HG03135 (cell line): Measurements from ENCODE around the gene ADAT1.

Experiments used
- ATAC-seq: cut with Tn5 transposase; IDR thresholded peaks from one replicate; pipeline ENCODE4 v1.9.1; 2021; ENCODE audit warnings: mild to moderate bottlenecking, moderate library complexity; ENCODE audit not compliant: unreplicated experiment

Gene ADAT1

GRCh38 chr16:75578212-75578611 lies 44.9 kb downstream of the ADAT1 start:
- no peak for ATAC-seq

DNA sequence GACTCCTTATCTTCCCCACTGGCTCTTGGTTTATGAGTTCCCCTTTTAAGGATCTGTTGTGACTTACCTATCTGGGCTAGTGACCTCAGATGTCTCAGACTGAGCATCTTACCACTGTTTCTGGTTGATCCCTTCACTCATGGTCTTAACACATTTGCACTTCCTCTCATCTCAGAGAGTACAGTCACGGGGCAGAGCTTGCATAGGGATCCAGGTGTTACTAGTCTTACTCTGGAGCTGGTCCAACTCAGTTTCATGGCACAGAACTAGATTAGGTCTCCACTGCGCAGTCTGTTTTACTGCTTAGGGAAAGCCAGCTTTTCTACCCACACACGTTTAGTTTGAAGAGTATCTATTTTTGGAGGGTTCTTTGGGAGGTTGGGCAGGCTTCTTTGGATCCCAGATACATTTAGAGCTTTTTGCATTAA lies 46.7 kb downstream of the ADAT1 start:
- no peak for ATAC-seq

- no peak for ATAC-seq
These were observed 47.1 kb downstream of the ADAT1 start for GRCh38 chr16:75575958-75576357.

GRCh38 chr16:75573955-75574354 lies 49.1 kb downstream of the ADAT1 start:
- ATAC-seq: no peak

DNA sequence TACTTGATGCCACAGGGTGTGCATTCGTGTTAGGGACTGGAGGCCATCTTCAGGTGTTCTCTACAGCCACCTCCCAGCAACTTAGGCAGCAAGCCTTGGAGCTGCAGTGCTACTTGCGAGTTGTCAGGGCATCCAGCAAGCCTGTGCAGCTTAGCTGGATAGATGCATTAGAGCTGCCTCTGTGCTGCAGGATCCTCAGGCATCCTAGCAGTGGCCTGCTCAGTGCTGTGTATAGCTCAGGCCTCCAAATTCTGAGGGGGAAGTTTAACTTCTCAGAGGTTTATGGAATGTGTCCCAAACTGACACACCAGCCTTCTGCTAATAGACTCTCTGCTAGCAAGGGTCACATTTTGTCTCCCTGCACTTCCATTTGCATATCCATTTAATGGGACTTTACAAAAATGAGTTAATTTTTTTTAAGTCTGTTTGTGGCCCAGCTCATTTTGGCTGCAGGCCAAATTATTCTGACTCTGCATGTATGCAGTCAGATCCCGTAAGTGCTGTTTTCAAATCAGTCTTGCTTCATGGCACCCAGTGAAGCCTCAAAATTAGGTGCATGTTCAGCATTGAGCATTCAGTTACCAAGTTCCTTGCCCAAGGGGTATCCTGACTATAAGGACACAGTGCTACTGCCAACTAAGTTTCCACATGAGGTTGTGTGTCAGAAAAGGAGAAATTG lies 50.1 kb downstream of the ADAT1 start:
- ATAC-seq: no peak

DNA sequence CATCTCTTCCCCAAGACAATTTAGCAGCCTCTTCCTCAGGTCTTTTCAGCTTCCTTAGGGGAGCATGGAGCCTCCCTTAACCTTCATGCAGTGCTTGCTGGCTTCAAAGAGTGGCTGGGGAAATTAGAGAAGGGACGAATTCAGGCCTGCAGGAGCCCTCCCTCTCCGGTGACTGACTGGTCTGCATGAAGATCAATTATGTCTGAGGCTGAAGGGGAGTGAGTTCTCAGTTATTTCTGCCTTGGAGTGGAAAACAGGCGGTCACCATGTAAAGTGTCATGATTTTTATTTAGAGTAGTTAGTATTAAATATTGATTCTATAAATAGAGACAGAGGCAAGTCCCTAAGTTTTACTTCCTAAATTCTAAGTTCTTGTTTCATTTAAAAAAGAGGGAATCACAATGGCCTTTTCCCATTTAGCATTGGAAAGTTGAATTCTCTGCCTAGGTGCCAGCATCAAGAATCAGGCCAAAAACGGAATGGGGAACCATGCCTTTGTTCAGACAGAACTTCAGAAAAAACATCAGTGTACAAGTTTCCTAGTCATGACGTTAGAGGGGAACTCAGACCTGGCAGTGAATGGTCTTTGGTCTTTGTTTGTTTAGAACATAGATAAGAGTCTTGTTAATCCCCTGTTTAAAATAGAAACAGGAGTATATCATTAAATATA lies 52.5 kb downstream of the ADAT1 start:
- ATAC-seq: no peak

DNA sequence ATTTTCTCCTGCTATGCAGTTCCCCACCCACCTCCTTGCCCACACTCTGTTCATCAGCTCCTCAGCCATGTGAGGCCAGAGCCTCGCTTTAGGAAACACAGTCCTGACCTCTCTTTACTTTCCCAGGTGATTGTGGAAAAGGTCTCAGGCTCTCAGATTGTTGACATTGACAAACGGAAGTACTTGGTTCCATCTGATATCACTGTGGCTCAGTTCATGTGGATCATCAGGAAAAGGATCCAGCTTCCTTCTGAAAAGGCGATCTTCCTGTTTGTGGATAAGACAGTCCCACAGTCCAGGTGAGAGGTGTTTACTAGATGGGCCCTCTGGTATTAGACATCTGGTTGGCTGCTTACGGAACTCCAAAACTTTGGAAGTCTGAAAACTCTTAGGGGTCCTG lies 55.2 kb downstream of the ADAT1 start:
- no peak for ATAC-seq

DNA sequence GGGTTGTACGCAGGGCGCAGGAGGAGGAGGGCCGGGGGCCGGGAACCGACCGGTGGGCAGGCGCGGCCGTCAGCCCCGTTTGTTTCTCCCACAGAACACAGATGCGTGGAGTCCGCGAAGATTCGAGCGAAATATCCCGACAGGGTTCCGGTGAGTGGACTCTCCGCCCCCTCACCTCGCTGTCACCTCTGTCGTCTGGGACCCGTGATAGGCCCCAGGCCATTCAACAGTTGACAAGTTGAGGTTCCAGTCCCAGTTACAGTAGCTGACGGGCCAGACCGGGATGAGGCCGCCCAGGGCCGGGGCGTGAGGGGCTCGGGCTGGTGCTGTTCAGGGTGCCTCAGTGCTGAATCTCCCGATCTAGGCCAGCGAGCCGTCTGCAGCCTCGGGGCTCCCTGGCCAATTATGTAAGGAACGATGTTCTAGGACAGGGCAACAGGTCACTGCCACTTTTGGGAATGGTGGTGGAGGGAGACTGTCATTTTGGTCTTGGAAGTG lies 56.3 kb downstream of the ADAT1 start:
- ATAC-seq: no peak

DNA sequence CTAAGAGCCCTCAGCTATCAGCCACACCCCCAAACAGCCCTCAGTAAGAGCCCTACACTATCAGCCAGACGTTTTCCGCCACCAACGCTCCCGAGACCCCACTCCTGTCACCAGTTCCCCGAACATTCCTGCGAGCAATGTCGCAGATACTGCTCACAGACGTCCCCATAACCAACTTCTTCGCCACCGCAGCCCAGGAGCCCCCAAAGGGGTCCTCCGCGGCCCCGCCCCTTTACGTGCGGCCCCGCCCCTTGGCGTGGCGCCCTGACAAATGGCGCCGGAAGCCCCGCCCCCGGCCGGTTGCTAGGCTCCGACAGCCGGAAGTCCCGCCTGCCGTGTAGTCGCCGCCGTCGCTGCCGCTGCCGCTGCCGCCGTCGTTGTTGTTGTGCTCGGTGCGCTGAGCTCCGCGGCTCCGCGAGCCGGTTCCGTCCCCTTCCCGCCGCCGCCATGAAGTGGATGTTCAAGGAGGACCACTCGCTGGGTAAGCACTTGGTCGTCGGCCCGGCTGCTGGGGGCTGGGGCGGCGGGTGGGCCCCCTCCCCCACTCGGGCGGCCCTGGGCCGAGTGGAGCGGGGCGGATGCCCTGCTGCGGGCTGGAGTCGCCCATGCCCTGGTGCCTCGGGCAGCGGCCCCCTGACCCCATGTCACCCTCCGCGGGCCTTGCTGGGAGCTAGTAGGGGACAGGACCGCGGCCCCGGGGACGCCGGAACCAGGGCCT lies 56.9 kb downstream of the ADAT1 start, which contains the start of gene GABARAPL2:
Gene GABARAPL2, plus strand, starts transcription at position 340 of the 718 bp plus-strand sequence. Its CDS starts 108 bp downstream, at position 448.
- peak; percentile 77 for ATAC-seq

DNA sequence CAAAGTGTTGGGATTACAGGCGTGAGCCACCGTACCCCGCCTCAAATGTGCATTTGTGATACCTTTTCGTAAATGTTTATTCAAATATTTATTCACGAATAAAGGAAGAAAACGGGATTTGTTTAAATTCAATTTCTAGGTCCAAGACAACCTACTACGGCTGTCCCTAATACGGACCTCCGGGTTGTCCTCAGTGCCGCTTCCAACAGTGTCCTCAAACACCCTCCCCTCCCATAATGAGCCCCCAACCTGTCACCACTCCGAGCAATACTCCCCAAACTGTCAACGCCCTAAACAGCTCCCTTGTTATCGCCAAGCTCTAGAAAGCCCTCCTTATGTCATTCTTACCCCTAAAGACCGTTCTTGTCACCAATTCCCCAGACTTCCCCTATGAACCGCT lies 57.4 kb downstream of the ADAT1 start:
- peak; percentile 5 for ATAC-seq

- ATAC-seq: no peak
These were observed 63.3 kb downstream of the ADAT1 start for GRCh38 chr16:75559564-75560372.

DNA sequence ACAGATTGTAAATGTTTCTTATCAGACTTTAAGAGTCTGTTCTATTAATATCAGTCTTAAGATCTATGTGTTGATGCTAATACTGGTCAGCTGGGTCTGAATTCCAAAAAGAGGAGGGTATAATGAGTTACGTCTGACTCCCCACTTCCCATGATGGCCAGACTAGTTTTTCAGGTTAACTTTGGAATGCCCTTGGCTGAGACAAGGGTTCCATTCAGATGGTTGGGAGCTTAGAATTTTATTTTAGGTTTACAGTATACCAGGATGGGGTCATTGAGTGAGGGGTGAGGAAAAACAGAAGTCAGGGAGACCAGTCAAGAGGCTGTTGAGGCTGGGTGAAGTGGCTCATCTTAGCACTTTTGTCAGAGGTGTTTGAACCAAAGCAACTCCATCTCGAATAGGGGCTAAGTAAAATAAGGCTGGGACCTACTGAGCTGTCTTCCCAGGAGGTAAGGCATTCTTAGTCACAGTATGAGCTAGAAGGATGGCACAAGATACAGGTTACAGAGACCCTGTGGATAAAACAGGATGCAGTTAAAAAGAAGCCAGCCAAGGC lies 64.2 kb downstream of the ADAT1 start:
- no peak for ATAC-seq

DNA sequence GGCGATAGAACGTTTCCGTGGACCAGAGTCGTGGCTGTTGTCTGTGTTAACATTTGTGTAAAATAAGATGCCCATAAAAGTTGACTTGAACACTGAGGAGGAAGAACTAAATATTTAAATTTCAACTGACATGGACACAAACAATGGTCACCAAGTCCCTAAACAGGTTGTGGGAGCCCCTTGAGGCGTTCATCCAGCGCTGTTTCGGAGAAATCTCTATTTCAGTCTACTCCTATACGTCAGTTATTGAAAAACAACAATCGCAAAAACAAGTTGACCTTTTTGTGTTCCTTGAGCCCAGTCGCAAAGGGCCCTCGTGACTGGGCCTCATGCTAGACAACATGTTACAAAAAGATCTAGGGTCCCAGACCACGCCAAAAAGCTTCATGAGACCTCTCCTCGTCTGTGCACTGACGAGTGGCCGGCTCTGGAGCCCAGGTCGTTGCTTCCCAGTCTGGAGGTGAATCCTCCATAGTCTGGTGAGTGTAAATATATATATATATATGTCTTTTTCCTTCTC lies 66.6 kb downstream of the ADAT1 start:
- ATAC-seq: no peak

DNA sequence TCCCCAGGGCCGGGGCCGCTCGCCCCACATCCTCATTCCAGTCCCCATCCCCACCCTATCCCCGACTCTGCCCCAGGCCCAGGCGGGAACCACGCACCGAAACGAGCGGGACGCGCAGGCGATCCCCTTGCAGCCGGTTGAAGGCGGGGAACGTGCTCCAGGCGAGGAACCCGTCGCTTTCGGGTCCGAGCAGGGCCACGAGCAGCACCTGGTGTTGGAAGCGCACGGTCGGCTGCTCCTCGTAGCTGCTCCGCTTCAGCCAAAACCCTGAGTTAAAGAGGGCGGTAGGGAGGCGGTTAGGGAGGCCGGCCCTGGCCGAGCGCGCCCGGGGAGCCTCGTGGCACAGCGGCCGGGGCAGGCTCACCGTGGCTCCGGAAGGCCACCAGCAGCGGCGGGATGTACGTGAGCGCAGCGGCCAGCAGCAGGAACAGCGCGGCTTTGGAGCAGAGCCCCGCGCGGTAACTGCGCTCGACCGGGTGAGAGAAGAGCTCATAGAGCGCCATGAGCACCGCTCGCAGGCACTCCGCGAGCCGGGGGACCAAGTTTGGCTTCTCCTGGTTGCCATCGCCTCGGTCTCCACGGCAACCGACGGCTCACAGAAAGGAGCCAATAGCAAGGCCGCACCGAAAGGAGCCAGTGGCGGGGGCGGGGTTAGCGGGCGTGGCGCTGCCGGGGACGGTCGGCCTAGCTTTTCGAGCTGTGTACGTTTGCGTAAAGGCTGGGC lies 67.2 kb downstream of the ADAT1 start, which contains the start of gene TMEM231:
Gene TMEM231, minus strand, starts transcription at position 546 of the 724 bp plus-strand sequence. Its CDS starts 43 bp downstream, at position 503.
- ATAC-seq: peak; percentile 97

DNA sequence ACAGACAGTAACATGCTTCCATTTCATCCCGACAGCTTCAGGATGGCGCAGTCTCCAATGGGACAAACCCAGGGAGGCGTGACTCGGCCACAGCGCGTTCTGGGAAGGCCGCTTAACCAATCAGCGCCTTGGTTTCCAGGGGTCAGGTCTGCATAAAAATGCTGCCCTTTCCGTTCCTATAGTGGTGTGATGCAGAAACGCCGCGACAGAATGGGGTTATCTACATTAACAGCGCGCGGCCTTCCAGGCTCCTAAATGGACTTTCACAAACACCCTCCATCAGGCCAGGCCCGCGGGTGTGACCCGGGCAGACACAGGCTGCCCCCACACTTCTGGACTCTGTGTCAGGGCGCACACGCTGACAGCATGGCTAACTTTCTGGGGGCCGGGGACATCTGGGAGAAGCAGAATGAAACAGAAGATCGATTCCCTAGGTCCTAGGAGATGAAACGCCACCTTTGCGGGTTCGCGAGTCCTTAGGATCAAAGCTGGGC lies 67.8 kb downstream of the ADAT1 start:
- peak; percentile 27 for ATAC-seq

DNA sequence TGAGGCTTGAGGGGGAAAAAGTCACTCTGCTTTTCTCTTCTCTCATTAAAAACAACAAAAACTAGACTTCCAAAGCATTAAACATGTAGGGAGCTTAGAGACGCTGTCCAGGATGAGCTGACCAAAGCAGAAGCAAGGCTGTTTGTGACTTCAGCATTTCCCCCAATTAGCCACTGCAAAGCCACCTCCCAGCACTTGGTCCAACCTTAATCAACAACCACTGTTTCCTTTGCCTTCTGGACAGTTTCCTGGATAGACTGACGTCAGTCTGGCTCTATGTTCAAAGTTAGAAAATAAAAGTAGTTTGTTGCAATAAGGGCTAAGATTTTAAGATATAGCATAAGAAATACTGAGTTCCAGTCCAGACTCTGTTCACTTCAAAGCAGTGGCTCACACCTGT lies 70.1 kb downstream of the ADAT1 start:
- no peak for ATAC-seq

DNA sequence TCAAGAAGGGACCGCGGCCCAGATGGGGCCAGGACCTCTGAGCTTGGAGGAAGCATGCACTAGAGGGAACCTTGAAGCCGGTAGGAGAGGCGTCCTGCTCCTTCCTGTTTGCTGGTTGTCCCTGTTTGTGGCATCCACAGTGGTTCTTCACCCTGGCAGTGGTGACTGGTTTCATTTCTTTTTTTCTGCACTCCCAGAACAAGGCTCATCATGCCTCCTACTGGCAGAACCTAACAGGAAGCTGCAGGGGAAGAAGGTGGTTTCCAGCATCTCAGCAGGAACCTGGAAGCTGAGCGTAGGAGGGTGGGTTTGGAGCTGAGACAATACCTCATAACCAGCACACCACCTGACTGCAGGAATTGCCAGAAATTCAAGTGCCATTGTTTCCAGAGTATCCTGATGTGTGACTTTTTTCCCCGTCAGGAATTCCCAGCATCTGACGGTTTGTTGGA lies 72.8 kb downstream of the ADAT1 start:
- ATAC-seq: peak; percentile 68
